Limb (tissue), 2 donors: ENCODE data around the gene GPAT3.
"Not testable (repeated sequence)": the region's sequence is repeated elsewhere in the genome, so short reads cannot be mapped to it uniquely, and the experiment has no call there.

Experiments
- DNase-seq, 2 donors: peaks; one replicate each; pipeline ENCODE4 v3.0.0-alpha.2; 2016; ENCODE audit errors: extremely low spot score in 2 of 2

Gene GPAT3

GRCh38 chr4:83552083-83552482 is 16.2 kb downstream of the GPAT3 start:
- DNase-seq, result no peak

- DNase-seq, result no peak
Measured at GRCh38 chr4:83552924-83553323, 17.0 kb downstream of the GPAT3 start.

- DNase-seq, result no peak
Measured at GRCh38 chr4:83556006-83556707, 20.2 kb downstream of the GPAT3 start.

- DNase-seq, result no peak
Measured at GRCh38 chr4:83556816-83557215, 20.9 kb downstream of the GPAT3 start.

- DNase-seq, result no peak
Measured at GRCh38 chr4:83558059-83558653, 22.2 kb downstream of the GPAT3 start.

- no peak for DNase-seq
Measured at GRCh38 chr4:83558680-83559079, 22.8 kb downstream of the GPAT3 start.

- no peak for DNase-seq
Measured at GRCh38 chr4:83560523-83560922, 24.6 kb downstream of the GPAT3 start.

GRCh38 chr4:83561381-83561780 is 25.5 kb downstream of the GPAT3 start:
- DNase-seq, result no peak

GRCh38 chr4:83563998-83564397 is 28.1 kb downstream of the GPAT3 start:
- no peak for DNase-seq

- DNase-seq, result no peak
Measured at GRCh38 chr4:83568062-83568461, 32.2 kb downstream of the GPAT3 start.

GRCh38 chr4:83569429-83569828 is 33.5 kb downstream of the GPAT3 start:
- no peak for DNase-seq

- DNase-seq, result no peak
Measured at GRCh38 chr4:83569987-83570386, 34.1 kb downstream of the GPAT3 start.

- no peak for DNase-seq
Measured at GRCh38 chr4:83572848-83573247, 36.9 kb downstream of the GPAT3 start.

- DNase-seq, result no peak
Measured at GRCh38 chr4:83574247-83574646, 38.3 kb downstream of the GPAT3 start.

- DNase-seq, result not testable (repeated sequence)
Measured at GRCh38 chr4:83576237-83576636, 40.3 kb downstream of the GPAT3 start.

- DNase-seq, result no peak
Measured at GRCh38 chr4:83581411-83582288, 45.7 kb downstream of the GPAT3 start.

- DNase-seq, result peak in 1 of 2 donors; percentile 36
Measured at GRCh38 chr4:83582289-83582785, 46.4 kb downstream of the GPAT3 start.

- DNase-seq, result no peak
Measured at GRCh38 chr4:83585982-83586508, 50.1 kb downstream of the GPAT3 start.

GRCh38 chr4:83589279-83589678 is 53.4 kb downstream of the GPAT3 start:
- no peak for DNase-seq

- no peak for DNase-seq
Measured at GRCh38 chr4:83591056-83591455, 55.1 kb downstream of the GPAT3 start.

- no peak for DNase-seq
Measured at GRCh38 chr4:83591730-83592129, 55.8 kb downstream of the GPAT3 start.

GRCh38 chr4:83599183-83599582 is 63.3 kb downstream of the GPAT3 start:
- DNase-seq, result no peak
